SK-N-DZ (cell line): ENCODE measurements around the gene RNF126.

Experiments
- DNase-seq: peaks from one replicate; pipeline ENCODE4 v3.0.0-alpha.2; 2015; ENCODE audit warnings: low spot score

RNF126 gene

GRCh38 chr19:663682-664117 lies 686 bp upstream of the RNF126 start:
- DNase-seq = no peak

- DNase-seq = no peak
Measured at GRCh38 chr19:662207-662961, 630 bp downstream of the RNF126 start.

GRCh38 chr19:661427-662196 lies 1.4 kb downstream of the RNF126 start:
- DNase-seq = no peak

GRCh38 chr19:660793-661426 lies 2.1 kb downstream of the RNF126 start:
- no peak for DNase-seq

GRCh38 chr19:658916-659839 lies 3.8 kb downstream of the RNF126 start:
- no peak for DNase-seq

GRCh38 chr19:658059-658839 lies 4.8 kb downstream of the RNF126 start:
- DNase-seq = no peak

- no peak for DNase-seq
Measured at GRCh38 chr19:657611-658010, 5.4 kb downstream of the RNF126 start.

GRCh38 chr19:656751-657559 lies 6.1 kb downstream of the RNF126 start:
- DNase-seq = no peak

- DNase-seq = no peak
Measured at GRCh38 chr19:655691-656090, 7.3 kb downstream of the RNF126 start.

GRCh38 chr19:653425-653824 lies 9.6 kb downstream of the RNF126 start:
- no peak for DNase-seq

GRCh38 chr19:652467-653389 lies 10.3 kb downstream of the RNF126 start:
- no peak for DNase-seq

- no peak for DNase-seq
Measured at GRCh38 chr19:651991-652390, 11.0 kb downstream of the RNF126 start.

GRCh38 chr19:651114-651818 lies 11.7 kb downstream of the RNF126 start:
- DNase-seq = no peak

- no peak for DNase-seq
Measured at GRCh38 chr19:650121-650520, 12.9 kb downstream of the RNF126 start.

GRCh38 chr19:648904-649801 lies 13.9 kb downstream of the RNF126 start:
- DNase-seq = no peak

GRCh38 chr19:648305-648704 lies 14.7 kb downstream of the RNF126 start:
- no peak for DNase-seq
